Vagina (tissue), 2 donors: Measurements from ENCODE around the gene AP4B1. TPM values are rescaled to one million over a fixed set of nuclear protein-coding genes. Genes with fewer than 3 reads are reported as not detected.
A peak's percentile ranks its signal among the peaks of the same experiment; 100 is the strongest.

Source experiments
- DNase-seq, 2 donors: peaks; one replicate each; pipeline ENCODE4 v3.0.0-alpha.2; 2017; ENCODE audit errors: extremely low spot score in 2 of 2
- H3K27ac ChIP-seq: fragments of 200-600 bp; sonication (generic); one replicate; pipeline ENCODE4 v1.5.1; 2019
- H3K27me3 ChIP-seq: fragments of 200-600 bp; sonication (generic); one replicate; pipeline ENCODE4 v1.5.1; 2019
- H3K36me3 ChIP-seq, 2 donors: fragments of 200-600 bp; sonication (generic); one replicate each; pipeline ENCODE4 v1.5.1; 2017 to 2019
- H3K4me1 ChIP-seq: fragments of 200-600 bp; sonication (generic); one replicate; pipeline ENCODE4 v1.5.1; 2019
- H3K4me3 ChIP-seq, 2 donors: fragments of 200-600 bp; sonication (generic); 1 replicate in 1 of 2; 2 replicates in 1 of 2; pipeline ENCODE4 v1.5.1; 2016 to 2019
- H3K9me3 ChIP-seq: fragments of 200-600 bp; sonication (generic); one replicate; pipeline ENCODE4 v1.5.1; 2019
- POLR2A ChIP-seq, 2 donors: fragments of 450-650 bp; IDR thresholded peaks; one replicate each; pipeline ENCODE4 v1.6.1; 2017; ENCODE audit warnings: antibody characterized with exemption in 2 of 2, mild to moderate bottlenecking in 2 of 2, moderate library complexity in 2 of 2
- POLR2AphosphoS5 ChIP-seq, 2 donors: sonication (generic); formaldehyde crosslinking; IDR thresholded peaks; one replicate each; pipeline ENCODE4 v1.9.0; 2017; ENCODE audit warnings: antibody characterized with exemption in 2 of 2, mild to moderate bottlenecking in 2 of 2, low read depth in 1 of 2; ENCODE audit not compliant: insufficient read depth in 1 of 2
- intact Hi-C: fragments of 100-400 bp; cut with DNase I; formaldehyde crosslinking; loops from one replicate; pipeline ENCODE4 v1.15.1; 2023
- total RNA-seq: library from RNA; depleted of rRNA; stranded (reverse); fragments of >200 nt; gene quantifications from one replicate; pipeline ENCODE4 v1.2.3, GENCODE V29; 2016
- TF ChIP-seq, protein P1 (sequence below), 3 experiments: fragments of 450-650 bp in 2 of 3; fragments of 200-600 bp in 1 of 3; sonication (generic) in 1 of 3; IDR thresholded peaks; one replicate each; pipeline ENCODE4 v1.5.1; 2017 to 2019; ENCODE audit warnings: antibody characterized with exemption in 3 of 3, mild to moderate bottlenecking in 2 of 3, moderate library complexity in 2 of 3

The AP4B1 gene
- total RNA-seq, 1 donor from 2014 or later: 6.9 TPM

DNA sequence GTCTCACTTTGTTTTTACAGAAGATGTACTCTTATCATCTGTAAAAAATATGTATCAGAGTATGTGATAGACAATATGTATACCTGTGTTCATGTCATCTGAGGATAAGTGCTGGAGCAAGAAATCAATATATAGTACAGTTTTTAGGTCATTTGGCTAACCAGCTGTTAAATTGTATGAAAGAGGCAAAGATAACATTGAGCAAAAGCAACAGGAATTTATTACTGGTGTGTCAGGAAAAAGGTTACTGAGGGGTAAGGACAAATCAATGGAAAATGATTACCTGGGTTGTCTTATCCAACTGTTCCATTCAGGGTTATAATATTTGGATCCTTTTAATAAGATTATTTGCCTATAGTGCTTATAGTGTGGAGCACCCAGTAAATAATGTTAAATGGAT, 29.4 kb upstream of the AP4B1 start:
- Histone ChIP-seq H3K27me3 (no peaks in the 10 kb centered on the region), H3K4me1 (peaks cover 71% of the 10 kb centered on the region), H3K9me3 (no peaks in the 10 kb centered on the region), H3K4me3 (no peak overlapping the region), H3K36me3 (no peaks in the 10 kb centered on the region), H3K27ac (no peak overlapping the region)
- TF ChIP-seq, protein P1, sequence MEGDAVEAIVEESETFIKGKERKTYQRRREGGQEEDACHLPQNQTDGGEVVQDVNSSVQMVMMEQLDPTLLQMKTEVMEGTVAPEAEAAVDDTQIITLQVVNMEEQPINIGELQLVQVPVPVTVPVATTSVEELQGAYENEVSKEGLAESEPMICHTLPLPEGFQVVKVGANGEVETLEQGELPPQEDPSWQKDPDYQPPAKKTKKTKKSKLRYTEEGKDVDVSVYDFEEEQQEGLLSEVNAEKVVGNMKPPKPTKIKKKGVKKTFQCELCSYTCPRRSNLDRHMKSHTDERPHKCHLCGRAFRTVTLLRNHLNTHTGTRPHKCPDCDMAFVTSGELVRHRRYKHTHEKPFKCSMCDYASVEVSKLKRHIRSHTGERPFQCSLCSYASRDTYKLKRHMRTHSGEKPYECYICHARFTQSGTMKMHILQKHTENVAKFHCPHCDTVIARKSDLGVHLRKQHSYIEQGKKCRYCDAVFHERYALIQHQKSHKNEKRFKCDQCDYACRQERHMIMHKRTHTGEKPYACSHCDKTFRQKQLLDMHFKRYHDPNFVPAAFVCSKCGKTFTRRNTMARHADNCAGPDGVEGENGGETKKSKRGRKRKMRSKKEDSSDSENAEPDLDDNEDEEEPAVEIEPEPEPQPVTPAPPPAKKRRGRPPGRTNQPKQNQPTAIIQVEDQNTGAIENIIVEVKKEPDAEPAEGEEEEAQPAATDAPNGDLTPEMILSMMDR (IDR thresholded peaks at IDR 0.05): no peak
- no peak for TF ChIP-seq POLR2A (IDR thresholded peaks at IDR 0.05)
- no peak for TF ChIP-seq POLR2AphosphoS5 (IDR thresholded peaks at IDR 0.05; ENCODE audit: insufficient read depth in 1 of 2, low read depth in 1 of 2)
- intact Hi-C loops: no loop called here
- no peak for DNase-seq

DNA sequence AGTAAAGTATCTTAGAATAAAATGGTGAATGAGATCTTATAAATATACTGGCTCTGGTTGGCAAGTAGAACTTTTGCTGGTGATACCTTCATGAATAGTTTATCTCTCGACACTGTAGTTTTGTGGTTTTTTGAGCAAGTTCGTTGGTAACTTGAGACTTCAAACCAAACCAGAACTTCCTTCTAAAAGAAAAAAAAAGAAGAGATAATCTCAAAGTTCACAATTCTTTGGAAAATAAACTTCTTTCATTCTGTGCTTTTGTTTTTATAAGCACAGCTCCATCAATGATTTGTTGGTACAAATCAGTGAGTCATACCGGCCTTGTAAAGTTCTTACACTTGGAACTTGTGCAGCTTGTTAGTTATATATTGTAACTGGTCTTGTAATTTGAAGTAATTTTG, 26.9 kb upstream of the AP4B1 start:
- no peaks in the 10 kb centered on the region for H3K27me3 ChIP-seq
- TF ChIP-seq POLR2AphosphoS5 (IDR thresholded peaks at IDR 0.05; ENCODE audit: insufficient read depth in 1 of 2, low read depth in 1 of 2): peak in 1 of 2 donors; percentile 55
- TF ChIP-seq, protein P1 (IDR thresholded peaks at IDR 0.05): no peak
- peak overlapping the region in 1 of 2 donors; percentile 81 for H3K4me3 ChIP-seq
- H3K9me3 ChIP-seq: no peaks in the 10 kb centered on the region
- no peak for DNase-seq
- no peaks in the 10 kb centered on the region for H3K36me3 ChIP-seq
- intact Hi-C loops: no loop called here
- H3K27ac ChIP-seq: peak overlapping the region; percentile 92
- peaks cover 61% of the 10 kb centered on the region for H3K4me1 ChIP-seq

DNA sequence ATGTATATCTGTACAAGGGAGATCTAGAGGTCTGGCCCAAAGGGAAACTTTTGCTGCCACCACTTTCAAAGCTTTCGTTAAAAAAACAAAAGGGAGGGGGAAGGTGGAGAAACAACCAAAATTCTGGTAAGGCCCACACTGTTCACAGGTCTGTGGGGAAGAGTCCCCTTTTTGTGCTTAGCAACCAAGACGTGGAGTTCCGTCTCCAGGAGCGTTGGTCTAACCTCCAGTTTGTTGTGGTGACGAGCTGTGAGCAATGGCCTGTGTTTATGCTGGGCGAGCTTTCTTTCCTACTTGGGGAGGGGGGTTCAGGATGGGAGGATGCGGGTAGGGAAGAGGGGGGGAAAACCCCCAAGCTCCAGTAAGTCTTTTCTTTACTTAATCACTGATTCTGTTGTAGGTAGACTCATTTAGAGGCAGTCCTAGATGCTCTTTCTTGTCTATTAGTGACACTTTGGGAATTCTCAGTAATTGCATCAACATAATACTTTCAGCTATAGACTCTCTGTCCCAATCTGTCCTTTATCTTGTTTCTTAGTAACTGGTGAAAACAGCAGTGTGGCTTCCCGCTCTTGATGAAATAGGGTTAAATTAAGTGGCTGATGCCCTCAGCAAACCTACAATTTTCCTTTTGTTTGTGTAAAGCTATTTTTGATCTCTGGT, 26.0 kb upstream of the AP4B1 start:
- intact Hi-C loops: no loop called here
- no peak for DNase-seq
- H3K4me1 ChIP-seq: peaks cover 52% of the 10 kb centered on the region

DNA sequence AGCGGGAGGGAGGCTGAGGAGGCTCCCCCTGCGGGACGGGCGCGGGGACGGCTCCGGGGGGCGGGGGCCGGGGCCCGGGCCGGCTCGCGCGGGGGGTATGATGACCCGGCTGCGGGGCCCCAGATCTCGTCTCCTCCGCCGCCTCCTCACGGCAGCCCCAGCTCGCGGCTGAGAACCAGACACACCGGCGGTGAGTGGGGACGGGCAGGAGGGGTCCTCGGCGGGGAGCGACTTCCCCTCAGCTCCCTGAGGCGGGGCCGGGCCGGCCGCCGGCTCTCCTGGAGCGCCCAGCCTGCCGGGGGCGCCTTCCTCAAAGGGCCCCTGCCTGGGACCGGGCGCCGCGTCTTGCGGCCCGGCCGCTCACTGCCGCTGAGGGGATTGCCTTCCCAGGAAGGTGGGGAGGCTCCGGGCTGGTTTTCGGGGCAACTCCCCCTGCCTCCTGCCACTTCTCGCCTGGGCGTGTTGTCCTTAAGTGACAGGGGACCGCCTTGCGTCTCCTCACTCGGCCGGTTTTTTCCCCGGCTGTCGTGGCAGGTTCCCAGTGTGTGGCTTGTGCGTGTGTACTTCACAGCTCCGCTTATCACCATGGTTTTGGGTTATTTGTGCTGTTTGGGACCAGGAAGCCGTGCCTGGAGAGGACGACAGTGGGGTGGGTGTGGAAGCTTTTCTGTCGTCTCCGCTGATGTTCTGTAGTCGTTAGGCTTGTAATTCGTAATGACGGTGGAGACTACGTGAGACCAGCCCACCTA, 25.3 kb upstream of the AP4B1 start:
- Histone ChIP-seq H3K36me3 (no peaks in the 10 kb centered on the region), H3K27ac (peak overlapping the region; percentile 92), H3K9me3 (no peaks in the 10 kb centered on the region), H3K27me3 (no peaks in the 10 kb centered on the region), H3K4me1 (peaks cover 52% of the 10 kb centered on the region), H3K4me3 (peak overlapping the region; percentile 81 to 99)
- intact Hi-C loops: loop anchor here (2.0 kb wide), 1 partner anchor 25 kb away; the partner anchor contains the start of genes AP4B1 and DCLRE1B
- TF ChIP-seq, protein P1 (IDR thresholded peaks at IDR 0.05): peak in 1 of 3 experiments; percentile 32
- no peak for TF ChIP-seq POLR2A (IDR thresholded peaks at IDR 0.05)
- no peak for DNase-seq

More for the DNA sequence above, 26.0 kb upstream of the AP4B1 start:
- H3K27me3 ChIP-seq: no peaks in the 10 kb centered on the region
- H3K27ac ChIP-seq: peak overlapping the region; percentile 92
- TF ChIP-seq, protein P1 (IDR thresholded peaks at IDR 0.05): no peak
- TF ChIP-seq POLR2A (IDR thresholded peaks at IDR 0.05) (no peak), POLR2AphosphoS5 (IDR thresholded peaks at IDR 0.05; ENCODE audit: insufficient read depth in 1 of 2, low read depth in 1 of 2) (no peak)
- H3K36me3 ChIP-seq: no peaks in the 10 kb centered on the region
- peak overlapping the region; percentile 81 to 99 for H3K4me3 ChIP-seq
- no peaks in the 10 kb centered on the region for H3K9me3 ChIP-seq
